WTC11 (cell line): Measurements from ENCODE around the gene GADL1. TPM values are rescaled to one million over a fixed set of nuclear protein-coding genes. Genes with fewer than 3 reads are reported as not detected.

Experiments used
- ATAC-seq: fragments of 200-7000 bp; cut with Tn5 transposase; 2 replicates; pipeline ENCODE4 v1.10.0; 2021; ENCODE audit warnings: mild to moderate bottlenecking, moderate library complexity
- CTCF ChIA-PET: fragments of 300-600 bp; sonication (Branson Sonifier 250); formaldehyde crosslinking; loops from one replicate; lab custom pipeline; 2021; ENCODE audit warnings: antibody characterized with exemption; lab: Charles Lee
- POLR2A ChIA-PET: fragments of 350-600 bp; sonication (Branson Sonifier 250); formaldehyde crosslinking; loops from one replicate; lab custom pipeline; 2021; ENCODE audit warnings: antibody characterized with exemption; lab: Charles Lee
- DNase-seq: peaks from one replicate; pipeline ENCODE4 v3.0.0; 2021; ENCODE audit warnings: low spot score
- H3K27ac Mint-ChIP-seq: 2 replicates; pipeline ENCODE4 v1.8.0; 2021; ENCODE audit warnings: mixed read lengths
- H3K27me3 Mint-ChIP-seq: 2 replicates; pipeline ENCODE4 v1.8.0; 2021; ENCODE audit warnings: low read depth, mild to moderate bottlenecking, moderate library complexity, mixed read lengths
- H3K36me3 Mint-ChIP-seq: 2 replicates; pipeline ENCODE4 v1.8.0; 2021; ENCODE audit warnings: mixed read lengths
- H3K4me1 Mint-ChIP-seq: 2 replicates; pipeline ENCODE4 v1.8.0; 2022; ENCODE audit warnings: mixed read lengths
- H3K4me3 Mint-ChIP-seq: 2 replicates; pipeline ENCODE4 v1.8.0; 2021; ENCODE audit warnings: mild to moderate bottlenecking, moderate library complexity, mixed read lengths
- H3K9me3 Mint-ChIP-seq: 2 replicates; pipeline ENCODE4 v1.8.0; 2021; ENCODE audit warnings: mixed read lengths
- FOXP1 ChIP-seq: sonication (generic); formaldehyde crosslinking; IDR thresholded peaks from 2 replicates; pipeline ENCODE4 v1.8.0; 2022; ENCODE audit warnings: missing genetic modification reagents, mild to moderate bottlenecking, moderate library complexity, borderline replicate concordance
- GRHL2 ChIP-seq: fragments of 250-450 bp; sonication (Bioruptor Pico); IDR thresholded peaks from 2 replicates; pipeline ENCODE4 v1.8.0; 2022; ENCODE audit warnings: mild to moderate bottlenecking, moderate library complexity; ENCODE audit not compliant: insufficient replicate concordance, severe bottlenecking
- IRF2 ChIP-seq: sonication (generic); formaldehyde crosslinking; IDR thresholded peaks from 2 replicates; pipeline ENCODE4 v1.8.0; 2022; ENCODE audit warnings: low read depth, missing genetic modification reagents, borderline replicate concordance
- JUN ChIP-seq: sonication (generic); formaldehyde crosslinking; IDR thresholded peaks from 2 replicates; pipeline ENCODE4 v1.8.0; 2023; ENCODE audit warnings: mild to moderate bottlenecking, missing genetic modification reagents
- MYBL2 ChIP-seq: sonication (generic); formaldehyde crosslinking; IDR thresholded peaks from 2 replicates; pipeline ENCODE4 v1.8.1; 2023; ENCODE audit warnings: mild to moderate bottlenecking, moderate library complexity, missing genetic modification reagents
- PRRX2 ChIP-seq: fragments of 250-450 bp; sonication (Bioruptor Pico); IDR thresholded peaks from 2 replicates; pipeline ENCODE4 v1.8.0; 2021; ENCODE audit warnings: mild to moderate bottlenecking
- TEAD1 ChIP-seq: sonication (generic); formaldehyde crosslinking; IDR thresholded peaks from 2 replicates; pipeline ENCODE4 v1.8.0; 2022; ENCODE audit warnings: mild to moderate bottlenecking, missing genetic modification reagents
- TP53 ChIP-seq: sonication (generic); formaldehyde crosslinking; IDR thresholded peaks from 2 replicates; pipeline ENCODE4 v1.8.1; 2023; ENCODE audit warnings: mild to moderate bottlenecking, missing genetic modification reagents
- ZNF138 ChIP-seq: sonication (generic); formaldehyde crosslinking; conservative IDR thresholded peaks from 2 replicates; pipeline ENCODE4 v1.8.1; 2022; ENCODE audit warnings: mild to moderate bottlenecking, moderate library complexity, missing genetic modification reagents
- ZNF263 ChIP-seq: sonication (generic); formaldehyde crosslinking; IDR thresholded peaks from 2 replicates; pipeline ENCODE4 v1.8.1; 2022; ENCODE audit warnings: low read depth, mild to moderate bottlenecking, moderate library complexity, missing genetic modification reagents
- ZNF396 ChIP-seq: fragments of 250-450 bp; sonication (Bioruptor Pico); IDR thresholded peaks from 2 replicates; pipeline ENCODE4 v1.8.0; 2021; ENCODE audit warnings: mild to moderate bottlenecking, moderate library complexity, borderline replicate concordance
- total RNA-seq: library from RNA; stranded (reverse); gene quantifications from 3 replicates; pipeline ENCODE4 v1.2.3, GENCODE V29; 2021
- TF ChIP-seq, protein P1 (sequence below): fragments of 250-450 bp; sonication (Bioruptor Pico); conservative IDR thresholded peaks from 2 replicates; pipeline ENCODE4 v1.9.0; 2021; ENCODE audit warnings: mild to moderate bottlenecking
- TF ChIP-seq, protein P2 (sequence below): fragments of 250-450 bp; sonication (Bioruptor Pico); IDR thresholded peaks from 2 replicates; pipeline ENCODE4 v1.9.0; 2021; ENCODE audit warnings: mild to moderate bottlenecking
- TF ChIP-seq, protein P3 (sequence below): sonication (generic); formaldehyde crosslinking; IDR thresholded peaks from 2 replicates; pipeline ENCODE4 v1.8.0; 2022; ENCODE audit warnings: mild to moderate bottlenecking, missing genetic modification reagents
- TF ChIP-seq, protein P4 (sequence below): fragments of 250-450 bp; sonication (Bioruptor Pico); IDR thresholded peaks from 2 replicates; pipeline ENCODE4 v1.9.0; 2021; ENCODE audit warnings: mild to moderate bottlenecking
- TF ChIP-seq, protein P5 (sequence below): sonication (generic); formaldehyde crosslinking; IDR thresholded peaks from 2 replicates; pipeline ENCODE4 v1.8.0; 2023; ENCODE audit warnings: missing genetic modification reagents, mild to moderate bottlenecking, borderline replicate concordance
- TF ChIP-seq, protein P6 (sequence below): sonication (generic); formaldehyde crosslinking; IDR thresholded peaks from 2 replicates; pipeline ENCODE4 v1.8.0; 2023; ENCODE audit warnings: mild to moderate bottlenecking, missing genetic modification reagents
- TF ChIP-seq, protein P7 (sequence below): sonication (generic); formaldehyde crosslinking; IDR thresholded peaks from 2 replicates; pipeline ENCODE4 v1.8.1; 2022; ENCODE audit warnings: low read depth, mild to moderate bottlenecking, moderate library complexity, missing genetic modification reagents, borderline replicate concordance

GADL1 gene
- total RNA-seq, 1 experiment from 2014 or later: 0.15 TPM

DNA sequence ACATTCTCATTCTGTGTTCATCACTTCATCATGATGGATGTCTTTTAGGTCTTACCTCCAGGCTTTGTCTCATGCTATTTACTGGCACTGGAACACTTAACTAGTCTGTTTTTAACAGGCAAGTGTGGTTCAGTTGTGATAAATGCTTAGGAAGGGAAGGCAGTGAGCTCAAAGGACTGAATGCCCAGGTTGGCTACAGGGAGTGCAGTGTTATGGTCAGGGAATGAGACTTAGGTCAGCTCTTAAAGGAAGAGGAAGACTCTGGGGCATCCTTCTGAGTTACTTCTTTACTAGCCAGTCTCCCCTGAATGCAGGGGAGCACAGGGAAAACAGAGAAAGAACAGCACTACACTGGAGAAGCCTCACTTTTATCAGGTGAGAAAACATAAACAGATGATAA lies 215.4 kb downstream of the GADL1 start:
- peaks cover 49% of the 10 kb centered on the region for H3K36me3 Mint-ChIP-seq
- no peak overlapping the region for H3K4me3 Mint-ChIP-seq
- CTCF ChIA-PET: interaction anchor here (0.6 to 1.8 kb wide), 2 partner anchors 17 to 196 kb away, joined by 3 to 5 read pairs; no protein-coding TSS in a partner anchor
- TF ChIP-seq JUN (CRISPR knock-in tag): no peak
- TF ChIP-seq, protein P1, sequence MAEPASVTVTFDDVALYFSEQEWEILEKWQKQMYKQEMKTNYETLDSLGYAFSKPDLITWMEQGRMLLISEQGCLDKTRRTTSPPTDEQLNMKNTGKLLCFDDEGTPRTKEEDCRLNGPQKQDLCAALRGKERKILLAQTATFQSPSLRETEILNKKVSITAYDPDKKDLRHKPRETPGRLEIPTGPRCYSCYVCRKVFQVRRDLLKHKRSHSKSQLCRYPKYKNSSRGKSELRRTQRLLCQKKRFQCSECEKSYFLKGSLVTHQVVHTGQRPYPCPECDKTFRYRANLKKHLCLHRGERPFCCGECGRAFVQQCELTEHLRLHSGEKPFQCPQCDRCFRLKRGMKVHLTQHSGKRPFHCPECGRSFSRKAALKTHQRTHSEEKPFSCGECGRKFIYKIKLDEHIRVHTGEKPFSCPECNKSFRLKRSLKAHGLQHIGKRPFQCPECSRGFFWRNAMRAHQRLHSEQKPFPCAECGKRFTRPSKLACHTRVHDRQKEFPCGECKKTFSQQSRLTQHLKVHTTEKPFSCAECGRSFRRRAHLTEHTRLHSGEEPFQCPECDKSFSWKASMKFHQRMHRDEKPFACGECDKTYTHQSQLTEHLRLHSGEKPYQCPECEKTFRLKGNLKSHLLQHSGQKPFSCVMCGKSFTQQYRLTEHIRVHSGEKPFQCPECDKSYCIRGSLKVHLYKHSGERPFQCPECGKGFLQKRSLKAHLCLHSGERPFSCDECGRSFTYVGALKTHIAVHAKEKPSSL (CRISPR knock-in tag): no peak
- TF ChIP-seq, protein P2, sequence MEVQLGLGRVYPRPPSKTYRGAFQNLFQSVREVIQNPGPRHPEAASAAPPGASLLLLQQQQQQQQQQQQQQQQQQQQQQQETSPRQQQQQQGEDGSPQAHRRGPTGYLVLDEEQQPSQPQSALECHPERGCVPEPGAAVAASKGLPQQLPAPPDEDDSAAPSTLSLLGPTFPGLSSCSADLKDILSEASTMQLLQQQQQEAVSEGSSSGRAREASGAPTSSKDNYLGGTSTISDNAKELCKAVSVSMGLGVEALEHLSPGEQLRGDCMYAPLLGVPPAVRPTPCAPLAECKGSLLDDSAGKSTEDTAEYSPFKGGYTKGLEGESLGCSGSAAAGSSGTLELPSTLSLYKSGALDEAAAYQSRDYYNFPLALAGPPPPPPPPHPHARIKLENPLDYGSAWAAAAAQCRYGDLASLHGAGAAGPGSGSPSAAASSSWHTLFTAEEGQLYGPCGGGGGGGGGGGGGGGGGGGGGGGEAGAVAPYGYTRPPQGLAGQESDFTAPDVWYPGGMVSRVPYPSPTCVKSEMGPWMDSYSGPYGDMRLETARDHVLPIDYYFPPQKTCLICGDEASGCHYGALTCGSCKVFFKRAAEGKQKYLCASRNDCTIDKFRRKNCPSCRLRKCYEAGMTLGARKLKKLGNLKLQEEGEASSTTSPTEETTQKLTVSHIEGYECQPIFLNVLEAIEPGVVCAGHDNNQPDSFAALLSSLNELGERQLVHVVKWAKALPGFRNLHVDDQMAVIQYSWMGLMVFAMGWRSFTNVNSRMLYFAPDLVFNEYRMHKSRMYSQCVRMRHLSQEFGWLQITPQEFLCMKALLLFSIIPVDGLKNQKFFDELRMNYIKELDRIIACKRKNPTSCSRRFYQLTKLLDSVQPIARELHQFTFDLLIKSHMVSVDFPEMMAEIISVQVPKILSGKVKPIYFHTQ: no peak
- TF ChIP-seq TP53: no peak
- TF ChIP-seq, protein P3, sequence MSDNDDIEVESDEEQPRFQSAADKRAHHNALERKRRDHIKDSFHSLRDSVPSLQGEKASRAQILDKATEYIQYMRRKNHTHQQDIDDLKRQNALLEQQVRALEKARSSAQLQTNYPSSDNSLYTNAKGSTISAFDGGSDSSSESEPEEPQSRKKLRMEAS (CRISPR knock-in tag): no peak
- TF ChIP-seq GRHL2 (CRISPR knock-in tag): no peak
- TF ChIP-seq PRRX2 (CRISPR knock-in tag): no peak
- no peak for TF ChIP-seq IRF2 (CRISPR knock-in tag)
- TF ChIP-seq ZNF263: no peak
- TF ChIP-seq, protein P4, sequence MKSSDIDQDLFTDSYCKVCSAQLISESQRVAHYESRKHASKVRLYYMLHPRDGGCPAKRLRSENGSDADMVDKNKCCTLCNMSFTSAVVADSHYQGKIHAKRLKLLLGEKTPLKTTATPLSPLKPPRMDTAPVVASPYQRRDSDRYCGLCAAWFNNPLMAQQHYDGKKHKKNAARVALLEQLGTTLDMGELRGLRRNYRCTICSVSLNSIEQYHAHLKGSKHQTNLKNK (CRISPR knock-in tag): no peak
- TF ChIP-seq, protein P5, sequence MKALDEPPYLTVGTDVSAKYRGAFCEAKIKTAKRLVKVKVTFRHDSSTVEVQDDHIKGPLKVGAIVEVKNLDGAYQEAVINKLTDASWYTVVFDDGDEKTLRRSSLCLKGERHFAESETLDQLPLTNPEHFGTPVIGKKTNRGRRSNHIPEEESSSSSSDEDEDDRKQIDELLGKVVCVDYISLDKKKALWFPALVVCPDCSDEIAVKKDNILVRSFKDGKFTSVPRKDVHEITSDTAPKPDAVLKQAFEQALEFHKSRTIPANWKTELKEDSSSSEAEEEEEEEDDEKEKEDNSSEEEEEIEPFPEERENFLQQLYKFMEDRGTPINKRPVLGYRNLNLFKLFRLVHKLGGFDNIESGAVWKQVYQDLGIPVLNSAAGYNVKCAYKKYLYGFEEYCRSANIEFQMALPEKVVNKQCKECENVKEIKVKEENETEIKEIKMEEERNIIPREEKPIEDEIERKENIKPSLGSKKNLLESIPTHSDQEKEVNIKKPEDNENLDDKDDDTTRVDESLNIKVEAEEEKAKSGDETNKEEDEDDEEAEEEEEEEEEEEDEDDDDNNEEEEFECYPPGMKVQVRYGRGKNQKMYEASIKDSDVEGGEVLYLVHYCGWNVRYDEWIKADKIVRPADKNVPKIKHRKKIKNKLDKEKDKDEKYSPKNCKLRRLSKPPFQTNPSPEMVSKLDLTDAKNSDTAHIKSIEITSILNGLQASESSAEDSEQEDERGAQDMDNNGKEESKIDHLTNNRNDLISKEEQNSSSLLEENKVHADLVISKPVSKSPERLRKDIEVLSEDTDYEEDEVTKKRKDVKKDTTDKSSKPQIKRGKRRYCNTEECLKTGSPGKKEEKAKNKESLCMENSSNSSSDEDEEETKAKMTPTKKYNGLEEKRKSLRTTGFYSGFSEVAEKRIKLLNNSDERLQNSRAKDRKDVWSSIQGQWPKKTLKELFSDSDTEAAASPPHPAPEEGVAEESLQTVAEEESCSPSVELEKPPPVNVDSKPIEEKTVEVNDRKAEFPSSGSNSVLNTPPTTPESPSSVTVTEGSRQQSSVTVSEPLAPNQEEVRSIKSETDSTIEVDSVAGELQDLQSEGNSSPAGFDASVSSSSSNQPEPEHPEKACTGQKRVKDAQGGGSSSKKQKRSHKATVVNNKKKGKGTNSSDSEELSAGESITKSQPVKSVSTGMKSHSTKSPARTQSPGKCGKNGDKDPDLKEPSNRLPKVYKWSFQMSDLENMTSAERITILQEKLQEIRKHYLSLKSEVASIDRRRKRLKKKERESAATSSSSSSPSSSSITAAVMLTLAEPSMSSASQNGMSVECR (CRISPR knock-in tag): no peak
- TF ChIP-seq, protein P6, sequence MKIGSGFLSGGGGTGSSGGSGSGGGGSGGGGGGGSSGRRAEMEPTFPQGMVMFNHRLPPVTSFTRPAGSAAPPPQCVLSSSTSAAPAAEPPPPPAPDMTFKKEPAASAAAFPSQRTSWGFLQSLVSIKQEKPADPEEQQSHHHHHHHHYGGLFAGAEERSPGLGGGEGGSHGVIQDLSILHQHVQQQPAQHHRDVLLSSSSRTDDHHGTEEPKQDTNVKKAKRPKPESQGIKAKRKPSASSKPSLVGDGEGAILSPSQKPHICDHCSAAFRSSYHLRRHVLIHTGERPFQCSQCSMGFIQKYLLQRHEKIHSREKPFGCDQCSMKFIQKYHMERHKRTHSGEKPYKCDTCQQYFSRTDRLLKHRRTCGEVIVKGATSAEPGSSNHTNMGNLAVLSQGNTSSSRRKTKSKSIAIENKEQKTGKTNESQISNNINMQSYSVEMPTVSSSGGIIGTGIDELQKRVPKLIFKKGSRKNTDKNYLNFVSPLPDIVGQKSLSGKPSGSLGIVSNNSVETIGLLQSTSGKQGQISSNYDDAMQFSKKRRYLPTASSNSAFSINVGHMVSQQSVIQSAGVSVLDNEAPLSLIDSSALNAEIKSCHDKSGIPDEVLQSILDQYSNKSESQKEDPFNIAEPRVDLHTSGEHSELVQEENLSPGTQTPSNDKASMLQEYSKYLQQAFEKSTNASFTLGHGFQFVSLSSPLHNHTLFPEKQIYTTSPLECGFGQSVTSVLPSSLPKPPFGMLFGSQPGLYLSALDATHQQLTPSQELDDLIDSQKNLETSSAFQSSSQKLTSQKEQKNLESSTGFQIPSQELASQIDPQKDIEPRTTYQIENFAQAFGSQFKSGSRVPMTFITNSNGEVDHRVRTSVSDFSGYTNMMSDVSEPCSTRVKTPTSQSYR (CRISPR knock-in tag): no peak
- TF ChIP-seq, protein P7, sequence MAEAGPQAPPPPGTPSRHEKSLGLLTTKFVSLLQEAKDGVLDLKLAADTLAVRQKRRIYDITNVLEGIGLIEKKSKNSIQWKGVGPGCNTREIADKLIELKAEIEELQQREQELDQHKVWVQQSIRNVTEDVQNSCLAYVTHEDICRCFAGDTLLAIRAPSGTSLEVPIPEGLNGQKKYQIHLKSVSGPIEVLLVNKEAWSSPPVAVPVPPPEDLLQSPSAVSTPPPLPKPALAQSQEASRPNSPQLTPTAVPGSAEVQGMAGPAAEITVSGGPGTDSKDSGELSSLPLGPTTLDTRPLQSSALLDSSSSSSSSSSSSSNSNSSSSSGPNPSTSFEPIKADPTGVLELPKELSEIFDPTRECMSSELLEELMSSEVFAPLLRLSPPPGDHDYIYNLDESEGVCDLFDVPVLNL (CRISPR knock-in tag): no peak
- no peak for TF ChIP-seq FOXP1
- no peak for TF ChIP-seq ZNF138 (CRISPR knock-in tag)
- TF ChIP-seq ZNF396: no peak
- TF ChIP-seq TEAD1: no peak
- TF ChIP-seq MYBL2 (CRISPR knock-in tag): no peak
- no peak for ATAC-seq
- DNase-seq: no peak
- H3K4me1 Mint-ChIP-seq: peaks cover 43% of the 10 kb centered on the region
- H3K27me3 Mint-ChIP-seq: no peaks in the 10 kb centered on the region
- H3K9me3 Mint-ChIP-seq: no peaks in the 10 kb centered on the region
- H3K27ac Mint-ChIP-seq: 0 out of 2 replicates have a peak overlapping the region, but pooled peaks have one; percentile 13
- POLR2A ChIA-PET: no interaction called here
